Osteoblast (primary cell): ENCODE results near the gene CPXM2. TPM values are rescaled to one million over a fixed set of nuclear protein-coding genes. Genes with fewer than 3 reads are reported as not detected.

Experiments used
- DNase-seq: peaks from one replicate; pipeline ENCODE4 v3.0.0; 2011; ENCODE audit warnings: low spot score, mixed read lengths; ENCODE audit not compliant: insufficient read length; ENCODE audit errors: missing footprints
- H2AFZ ChIP-seq: 2 replicates; pipeline ENCODE4 v1.6.0; 2011; ENCODE audit warnings: mild to moderate bottlenecking, low read length
- H3K27ac ChIP-seq: 2 replicates; pipeline ENCODE4 v1.5.1; 2011; ENCODE audit warnings: mild to moderate bottlenecking, low read depth, low read length, moderate library complexity
- H3K27me3 ChIP-seq: 2 replicates; pipeline ENCODE4 v1.6.0; 2012; ENCODE audit warnings: mild to moderate bottlenecking, control low read depth, inconsistent platforms, low read length, moderate library complexity; ENCODE audit not compliant: insufficient read depth
- H3K36me3 ChIP-seq: 2 replicates; pipeline ENCODE4 v1.5.1; 2011; ENCODE audit warnings: mild to moderate bottlenecking, low read length, control low read depth, moderate library complexity; ENCODE audit not compliant: insufficient read depth
- H3K4me1 ChIP-seq: 2 replicates; pipeline ENCODE4 v1.5.1; 2011; ENCODE audit warnings: mild to moderate bottlenecking, low read length, control low read depth, moderate library complexity; ENCODE audit not compliant: insufficient read depth
- H3K4me2 ChIP-seq: 2 replicates; pipeline ENCODE4 v1.6.0; 2011; ENCODE audit warnings: mild to moderate bottlenecking, low read length; ENCODE audit not compliant: insufficient read depth
- H3K4me3 ChIP-seq: fragments of 200-600 bp; sonication (generic); 3 replicates; pipeline ENCODE4 v1.5.1; 2012; ENCODE audit warnings: mild to moderate bottlenecking, low read length, inconsistent platforms; ENCODE audit not compliant: insufficient read depth
- H3K79me2 ChIP-seq: 2 replicates; pipeline ENCODE4 v1.6.0; 2012; ENCODE audit warnings: mild to moderate bottlenecking, low read length, control low read depth, inconsistent platforms; ENCODE audit not compliant: insufficient read depth
- H3K9me3 ChIP-seq: 2 replicates; pipeline ENCODE4 v1.5.1; 2011; ENCODE audit warnings: low read depth, low read length, control low read depth
- H4K20me1 ChIP-seq: 2 replicates; pipeline ENCODE4 v1.6.0; 2012; ENCODE audit warnings: mild to moderate bottlenecking, low read length, control low read depth; ENCODE audit not compliant: insufficient read depth
- CTCF ChIP-seq: IDR thresholded peaks from 2 replicates; pipeline ENCODE4 v1.5.1; 2011; ENCODE audit warnings: mild to moderate bottlenecking, low read depth, low read length, moderate library complexity; ENCODE audit errors: extremely low read depth
- total RNA-seq: library from RNA; depleted of rRNA; stranded (reverse); fragments of >200 nt; gene quantifications from 2 replicates; pipeline ENCODE4 v1.2.3, GENCODE V29; 2012

CPXM2 gene
- total RNA-seq, 1 donor: 0.36 TPM

DNA sequence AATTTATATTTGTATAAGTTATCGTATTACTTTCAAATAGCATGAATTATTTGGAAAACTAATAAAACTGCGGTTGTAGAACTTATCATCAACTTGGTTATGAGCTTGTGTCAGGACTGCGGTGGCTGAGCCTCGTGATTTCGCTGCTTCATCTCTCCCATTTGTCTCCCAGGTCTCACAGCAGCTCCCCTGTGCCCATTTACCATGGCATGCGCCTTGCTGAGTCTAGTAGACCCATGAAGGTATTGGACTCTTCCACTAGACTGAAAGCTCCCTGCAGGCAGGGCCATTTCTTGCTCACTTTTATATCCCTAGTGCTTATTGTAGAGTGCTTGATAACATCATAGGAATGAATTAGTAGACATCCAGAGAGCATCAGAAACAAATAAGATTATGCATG is 53.9 kb downstream of the CPXM2 start:
- H3K79me2 ChIP-seq: no peaks in the 10 kb centered on the region
- H3K4me2 ChIP-seq: no peak overlapping the region
- H3K4me1 ChIP-seq: no peaks in the 10 kb centered on the region
- no peak overlapping the region for H3K4me3 ChIP-seq
- H3K27me3 ChIP-seq: no peaks in the 10 kb centered on the region
- no peak for DNase-seq
- no peaks in the 10 kb centered on the region for H3K36me3 ChIP-seq
- no peaks in the 10 kb centered on the region for H4K20me1 ChIP-seq
- H2AFZ ChIP-seq: no peak overlapping the region
- no peak overlapping the region for H3K27ac ChIP-seq
- no peak for TF ChIP-seq CTCF
- H3K9me3 ChIP-seq: no peaks in the 10 kb centered on the region

- DNase-seq: no peak
- Histone ChIP-seq H3K4me3 (no peak overlapping the region), H2AFZ (no peak overlapping the region), H3K9me3 (no peaks in the 10 kb centered on the region), H3K27me3 (no peaks in the 10 kb centered on the region), H4K20me1 (no peaks in the 10 kb centered on the region), H3K27ac (no peak overlapping the region), H3K79me2 (no peaks in the 10 kb centered on the region), H3K4me2 (no peak overlapping the region), H3K4me1 (no peaks in the 10 kb centered on the region), H3K36me3 (no peaks in the 10 kb centered on the region)
- TF ChIP-seq CTCF: no peak
Measured at GRCh38 chr10:123836418-123837145, 55.0 kb downstream of the CPXM2 start.

DNA sequence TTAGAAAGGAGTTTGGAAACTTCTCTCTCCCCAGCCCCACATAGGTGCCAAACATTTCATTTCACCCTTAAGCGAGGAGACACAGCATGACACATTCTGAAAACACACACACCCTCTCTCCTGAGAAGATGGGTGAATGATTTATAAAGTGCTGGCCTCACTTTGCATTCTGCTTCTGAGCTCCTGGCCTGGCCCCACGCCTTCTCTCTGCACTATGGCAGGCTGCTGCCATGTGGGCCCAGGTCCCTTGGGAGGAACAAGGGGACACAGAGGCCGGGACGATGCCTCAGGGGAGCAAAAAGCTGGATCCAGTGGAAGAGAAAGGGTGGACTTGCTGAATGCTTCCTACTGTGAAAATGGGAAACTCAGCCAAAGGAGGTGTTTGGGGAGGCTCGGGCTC is 56.0 kb downstream of the CPXM2 start:
- TF ChIP-seq CTCF: no peak

GRCh38 chr10:123833170-123833850 is 58.3 kb downstream of the CPXM2 start:
- Histone ChIP-seq H3K9me3 (no peaks in the 10 kb centered on the region), H3K4me1 (no peaks in the 10 kb centered on the region), H4K20me1 (no peaks in the 10 kb centered on the region), H3K4me3 (no peak overlapping the region), H3K27me3 (no peaks in the 10 kb centered on the region), H3K36me3 (no peaks in the 10 kb centered on the region), H3K79me2 (no peaks in the 10 kb centered on the region), H3K27ac (no peak overlapping the region), H3K4me2 (no peak overlapping the region), H2AFZ (no peak overlapping the region)
- no peak for DNase-seq
- TF ChIP-seq CTCF: no peak

More for the DNA sequence above, 56.0 kb downstream of the CPXM2 start:
- Histone ChIP-seq H2AFZ (no peak overlapping the region), H3K36me3 (no peaks in the 10 kb centered on the region), H4K20me1 (no peaks in the 10 kb centered on the region), H3K27me3 (no peaks in the 10 kb centered on the region), H3K9me3 (no peaks in the 10 kb centered on the region), H3K4me3 (no peak overlapping the region), H3K79me2 (no peaks in the 10 kb centered on the region), H3K4me2 (no peak overlapping the region), H3K4me1 (no peaks in the 10 kb centered on the region), H3K27ac (no peak overlapping the region)
- no peak for DNase-seq
